Bronchial epithelial cell (primary cell): ENCODE results near the gene CISD2. TPM values are rescaled to one million over a fixed set of nuclear protein-coding genes. Genes with fewer than 3 reads are reported as not detected.

Experiments used
- DNase-seq: peaks from one replicate; pipeline ENCODE4 v3.0.0-alpha.2; 2010; ENCODE audit warnings: low read depth
- FAIRE-seq: peaks from 2 replicates; lab custom pipeline; 2011; peaks lifted over from hg19 to GRCh38; lab: Jason Lieb, UNC
- H3K27me3 ChIP-seq: 2 replicates; pipeline ENCODE4 v1.5.1; 2011; ENCODE audit warnings: low read length; ENCODE audit not compliant: control insufficient read depth, insufficient read depth
- H3K36me3 ChIP-seq: 2 replicates; pipeline ENCODE4 v1.5.1; 2011; ENCODE audit warnings: low read length; ENCODE audit not compliant: control insufficient read depth, insufficient read depth
- H3K4me3 ChIP-seq: 2 replicates; pipeline ENCODE4 v1.5.1; 2011; ENCODE audit warnings: mild to moderate bottlenecking, low read depth, low read length, control low read depth
- total RNA-seq: library from RNA; depleted of rRNA; stranded (reverse); fragments of >200 nt; gene quantifications from 2 replicates; pipeline ENCODE4 v1.2.1, GENCODE V29; 2014
- TF ChIP-seq, protein P1 (sequence below): IDR thresholded peaks from 2 replicates; pipeline ENCODE4 v1.5.1; 2011; ENCODE audit warnings: mild to moderate bottlenecking, moderate library complexity, low read length, control low read depth, inconsistent platforms; ENCODE audit not compliant: insufficient read depth, severe bottlenecking

CISD2 gene
- total RNA-seq, 1 donor from 2014 or later = 24.0 TPM

DNA sequence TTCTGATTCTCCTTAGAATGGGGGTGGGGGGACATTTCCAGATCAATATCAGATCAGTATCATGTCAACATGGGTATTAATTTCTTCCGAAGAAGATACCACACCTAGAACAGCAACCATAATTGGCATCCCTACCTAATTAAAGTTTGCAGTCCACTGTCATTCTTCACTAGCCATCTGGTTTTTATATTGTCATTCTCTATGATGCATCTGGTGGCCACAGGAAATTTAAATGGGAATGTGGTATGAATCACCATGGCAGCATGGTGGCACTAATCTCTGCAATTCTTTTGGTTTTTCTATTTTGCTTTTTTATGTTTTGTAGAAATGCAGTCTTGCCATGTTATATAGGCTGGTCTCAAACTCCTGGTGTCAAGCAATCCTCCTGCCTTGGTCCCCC lies 24.9 kb upstream of the CISD2 start:
- TF ChIP-seq, protein P1, sequence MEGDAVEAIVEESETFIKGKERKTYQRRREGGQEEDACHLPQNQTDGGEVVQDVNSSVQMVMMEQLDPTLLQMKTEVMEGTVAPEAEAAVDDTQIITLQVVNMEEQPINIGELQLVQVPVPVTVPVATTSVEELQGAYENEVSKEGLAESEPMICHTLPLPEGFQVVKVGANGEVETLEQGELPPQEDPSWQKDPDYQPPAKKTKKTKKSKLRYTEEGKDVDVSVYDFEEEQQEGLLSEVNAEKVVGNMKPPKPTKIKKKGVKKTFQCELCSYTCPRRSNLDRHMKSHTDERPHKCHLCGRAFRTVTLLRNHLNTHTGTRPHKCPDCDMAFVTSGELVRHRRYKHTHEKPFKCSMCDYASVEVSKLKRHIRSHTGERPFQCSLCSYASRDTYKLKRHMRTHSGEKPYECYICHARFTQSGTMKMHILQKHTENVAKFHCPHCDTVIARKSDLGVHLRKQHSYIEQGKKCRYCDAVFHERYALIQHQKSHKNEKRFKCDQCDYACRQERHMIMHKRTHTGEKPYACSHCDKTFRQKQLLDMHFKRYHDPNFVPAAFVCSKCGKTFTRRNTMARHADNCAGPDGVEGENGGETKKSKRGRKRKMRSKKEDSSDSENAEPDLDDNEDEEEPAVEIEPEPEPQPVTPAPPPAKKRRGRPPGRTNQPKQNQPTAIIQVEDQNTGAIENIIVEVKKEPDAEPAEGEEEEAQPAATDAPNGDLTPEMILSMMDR = no peak
- Histone ChIP-seq H3K4me3 (no peak overlapping the region), H3K36me3 (no peaks in the 10 kb centered on the region), H3K27me3 (no peaks in the 10 kb centered on the region)
- FAIRE-seq (no peak), DNase-seq (no peak)

DNA sequence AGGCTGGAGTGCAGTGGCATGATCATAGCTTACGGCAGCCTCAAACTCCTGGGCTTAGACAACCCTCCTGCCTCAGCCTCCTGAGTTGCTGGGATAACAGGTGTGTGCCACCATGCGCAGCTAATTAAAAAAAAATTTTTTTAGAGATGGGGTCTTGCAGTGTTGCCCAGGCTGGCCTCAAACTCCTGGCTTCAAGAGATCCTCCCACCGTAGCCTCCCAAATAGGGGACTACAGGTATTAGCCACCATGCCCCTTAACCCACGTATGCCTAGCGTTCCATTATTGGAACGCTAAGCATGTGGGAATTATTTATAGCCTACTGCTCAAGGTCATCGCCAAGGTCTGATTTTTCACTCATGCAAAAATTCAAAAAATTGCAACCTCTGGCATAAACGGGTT lies 21.1 kb upstream of the CISD2 start:
- DNase-seq (no peak), FAIRE-seq (no peak)
- Histone ChIP-seq H3K36me3 (no peaks in the 10 kb centered on the region), H3K27me3 (no peaks in the 10 kb centered on the region), H3K4me3 (no peak overlapping the region)
- TF ChIP-seq, protein P1 = no peak

DNA sequence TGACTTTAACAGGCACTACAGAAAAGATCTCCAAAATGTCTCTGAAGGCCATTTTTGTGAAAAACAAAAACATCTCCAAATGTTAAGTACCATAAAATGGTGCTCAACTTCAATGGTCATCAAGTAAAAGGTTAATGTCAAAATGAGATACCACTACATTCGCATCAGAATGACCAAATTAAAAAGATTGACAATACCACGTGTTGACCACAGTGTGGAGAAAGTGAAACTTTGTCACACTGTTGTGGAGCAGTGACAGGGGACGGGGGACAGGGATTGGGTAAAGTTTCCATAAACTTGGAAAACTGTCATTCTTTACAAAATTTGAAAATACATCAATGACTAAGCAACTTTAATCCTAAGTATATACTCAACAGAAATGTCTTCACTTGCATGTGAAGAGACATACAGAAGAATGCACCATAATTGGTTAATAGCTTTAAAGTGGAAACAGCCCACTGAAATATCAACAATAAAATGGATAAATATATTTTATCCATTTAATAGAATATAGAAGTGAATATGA lies 19.1 kb upstream of the CISD2 start:
- FAIRE-seq = no peak

DNA sequence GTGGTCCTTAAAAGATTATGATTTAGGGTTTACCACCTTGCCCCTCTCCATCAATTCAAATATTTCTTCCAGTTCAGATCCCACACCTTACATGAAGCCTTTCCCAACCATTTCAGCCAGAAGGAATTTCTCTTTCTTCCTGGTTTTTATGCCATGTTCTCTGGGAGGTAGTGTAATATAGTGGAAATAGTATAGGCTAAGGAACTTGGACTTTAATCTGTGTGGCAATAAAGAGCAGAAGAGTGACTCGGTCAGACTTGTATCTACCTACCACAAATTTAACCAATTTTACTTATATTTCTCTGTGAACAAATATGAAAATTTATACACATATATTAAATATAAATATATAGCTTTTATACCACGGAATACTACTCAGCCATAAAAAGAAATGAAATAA lies 18.4 kb upstream of the CISD2 start:
- Histone ChIP-seq H3K4me3 (no peak overlapping the region), H3K27me3 (no peaks in the 10 kb centered on the region), H3K36me3 (no peaks in the 10 kb centered on the region)
- no peak for DNase-seq
- TF ChIP-seq, protein P1 = no peak
- FAIRE-seq = no peak

More for the DNA sequence above, 19.1 kb upstream of the CISD2 start:
- DNase-seq = no peak
- Histone ChIP-seq H3K27me3 (no peaks in the 10 kb centered on the region), H3K36me3 (no peaks in the 10 kb centered on the region), H3K4me3 (no peak overlapping the region)
- TF ChIP-seq, protein P1 = no peak

DNA sequence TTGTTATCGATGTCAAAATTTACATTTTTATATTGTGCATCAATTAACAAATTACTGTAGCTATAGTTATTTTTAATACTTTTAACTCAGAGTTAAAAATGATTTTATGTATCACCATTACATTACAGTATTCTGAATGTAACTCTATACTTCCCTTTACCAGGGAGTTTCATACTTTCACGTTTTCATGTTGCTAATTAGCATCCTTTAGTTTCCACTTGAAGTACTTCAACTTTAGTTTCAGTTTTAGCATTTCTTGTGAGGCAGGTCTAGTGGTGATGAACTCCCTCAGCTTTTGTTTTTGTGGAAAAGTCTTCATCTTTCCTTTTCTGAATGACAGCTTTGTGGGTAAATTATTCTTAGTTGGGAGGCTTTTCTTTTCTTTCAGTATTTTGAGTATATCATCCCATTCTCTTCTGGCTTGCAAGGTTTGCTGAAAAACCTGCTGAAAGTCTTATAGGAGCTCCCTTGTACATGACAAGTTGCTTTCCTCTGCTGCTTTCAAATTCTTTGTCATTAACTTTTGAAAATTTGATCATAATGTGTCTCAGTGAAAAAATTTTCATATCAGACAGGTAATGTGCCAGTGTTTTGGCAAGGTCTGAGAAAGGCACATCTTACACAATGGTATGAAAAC lies 9.8 kb upstream of the CISD2 start:
- Histone ChIP-seq H3K27me3 (no peaks in the 10 kb centered on the region), H3K4me3 (no peak overlapping the region), H3K36me3 (no peaks in the 10 kb centered on the region)
- FAIRE-seq (no peak), DNase-seq (no peak)
- TF ChIP-seq, protein P1 = no peak
